HG03342 (cell line): ENCODE data around the gene TBCB.
"Not testable (repeated sequence)": the region's sequence is repeated elsewhere in the genome, so short reads cannot be mapped to it uniquely, and the experiment has no call there.

Source experiments
- ATAC-seq: cut with Tn5 transposase; IDR thresholded peaks from one replicate; pipeline ENCODE4 v1.9.1; 2021; ENCODE audit warnings: mild to moderate bottlenecking, moderate library complexity; ENCODE audit not compliant: unreplicated experiment

TBCB gene

GRCh38 chr19:36134867-36135266 lies 19.6 kb downstream of the TBCB start:
- ATAC-seq: not testable (repeated sequence)

GRCh38 chr19:36136964-36137686 lies 21.9 kb downstream of the TBCB start:
- no peak for ATAC-seq

DNA sequence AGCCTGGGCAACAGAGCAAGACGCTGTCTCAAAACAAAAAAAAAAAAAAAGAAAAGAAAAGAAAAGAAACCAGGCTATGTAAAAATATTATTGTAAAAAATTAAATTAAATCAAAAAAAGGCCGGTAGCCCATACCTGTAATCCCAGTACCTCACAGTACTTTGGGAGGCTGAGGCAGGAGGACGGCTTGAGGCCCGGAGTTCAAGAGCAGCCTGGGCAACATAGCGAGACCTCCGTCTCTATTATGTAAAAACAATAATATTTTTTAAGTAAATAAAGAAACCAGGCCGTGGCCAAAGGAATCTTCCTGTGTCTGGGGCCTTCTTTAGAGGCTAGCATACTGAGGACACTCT lies 23.8 kb downstream of the TBCB start:
- no peak for ATAC-seq

DNA sequence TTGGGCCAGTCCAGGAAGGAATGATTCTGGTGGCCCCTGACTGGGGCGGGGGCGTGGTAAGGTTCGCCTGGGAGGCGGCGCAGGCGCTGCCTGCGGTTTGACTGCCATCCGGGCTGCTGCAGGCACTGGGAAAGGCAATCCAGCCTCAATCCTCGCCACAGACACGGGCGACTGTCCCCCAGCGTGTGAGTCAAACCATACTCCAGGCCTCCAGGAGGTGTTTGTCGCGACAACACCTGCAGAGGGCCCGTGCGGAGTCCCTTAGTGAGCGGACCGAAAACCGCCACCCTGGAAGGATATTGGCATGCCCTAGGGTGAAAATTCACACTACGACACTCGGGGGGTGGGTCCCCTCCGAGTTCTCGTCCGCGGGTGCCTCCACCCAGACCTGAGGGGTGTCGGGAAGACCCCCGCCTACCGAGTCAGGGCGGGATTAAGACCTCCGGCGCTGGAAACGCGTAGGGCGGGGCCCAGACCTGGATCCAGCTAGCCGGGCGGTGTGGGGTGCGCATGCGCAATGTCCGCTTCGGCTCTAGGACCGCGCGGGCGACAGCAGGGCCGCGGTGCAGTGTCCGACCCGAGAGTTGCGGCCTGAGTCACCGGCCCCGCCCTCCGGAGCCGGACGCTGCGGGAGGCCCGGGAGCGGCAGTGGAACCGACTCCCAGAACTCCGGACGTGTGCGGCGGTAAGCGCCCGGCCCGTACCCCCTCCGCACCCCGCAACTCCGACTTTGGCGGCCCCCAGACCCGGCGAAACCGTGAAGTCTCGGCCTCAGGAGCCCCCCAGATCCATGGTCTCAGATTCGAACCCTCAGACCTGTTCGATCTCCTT lies 24.4 kb downstream of the TBCB start, which contains the start of gene CAPNS1:
CAPNS1 (plus strand) TSS at position 594 of the 831 bp plus-strand sequence. CDS start 946 bp downstream, outside the sequence.
- ATAC-seq: peak; percentile 78

DNA sequence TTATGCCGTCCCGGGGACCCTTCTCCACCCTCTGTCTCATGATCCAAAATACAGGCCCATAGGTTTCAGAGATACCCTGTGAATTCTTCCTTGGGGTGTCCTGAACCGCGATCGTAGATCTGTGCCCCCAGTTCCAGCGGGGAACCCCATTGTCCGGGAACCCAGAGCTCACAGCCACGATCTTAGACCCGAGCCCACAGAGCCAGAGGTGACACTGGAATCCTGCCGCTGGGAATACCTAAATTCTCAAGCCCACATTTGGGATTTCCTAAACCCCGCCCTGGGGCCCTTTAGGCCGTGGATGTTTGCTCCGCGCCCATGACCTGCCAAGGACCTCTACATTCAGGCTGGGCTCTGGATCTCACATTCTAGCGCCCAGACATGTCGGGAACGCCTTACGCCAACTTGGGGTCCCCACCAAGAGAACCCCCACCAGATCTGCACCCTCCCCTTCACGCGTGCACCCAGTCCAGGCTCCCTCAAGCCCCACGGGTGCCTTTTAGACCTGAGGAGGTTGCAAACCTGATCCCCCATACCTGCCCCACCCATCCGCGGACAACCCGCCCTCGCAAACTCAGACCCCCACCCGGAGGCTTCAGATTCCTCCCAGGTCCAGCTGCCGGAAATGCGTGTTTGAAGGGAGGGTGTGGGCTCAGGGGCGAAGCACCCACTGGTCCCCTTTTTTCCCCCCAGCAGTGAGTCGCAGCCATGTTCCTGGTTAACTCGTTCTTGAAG lies 25.2 kb downstream of the TBCB start:
- ATAC-seq: peak; percentile 14

GRCh38 chr19:36141039-36141927 lies 26.0 kb downstream of the TBCB start:
- ATAC-seq: no peak

GRCh38 chr19:36142046-36142445 lies 26.8 kb downstream of the TBCB start:
- ATAC-seq: no peak

DNA sequence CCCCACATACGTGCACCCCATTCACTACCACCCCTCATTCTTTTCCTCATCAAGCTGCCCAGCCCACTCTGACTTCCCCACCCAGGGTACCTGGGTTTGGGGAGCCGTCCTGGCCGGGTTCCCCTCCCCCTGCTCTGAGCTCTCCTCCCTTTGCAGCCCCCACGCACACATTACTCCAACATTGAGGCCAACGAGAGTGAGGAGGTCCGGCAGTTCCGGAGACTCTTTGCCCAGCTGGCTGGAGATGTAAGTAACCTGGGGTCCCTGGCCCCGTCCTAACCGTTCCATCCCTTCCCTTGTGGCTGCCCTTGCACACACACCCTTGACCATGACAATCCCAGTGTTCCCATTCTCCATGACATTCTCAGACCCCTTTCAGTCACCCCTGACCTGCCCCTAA lies 27.2 kb downstream of the TBCB start:
- ATAC-seq: no peak

- no peak for ATAC-seq
Observed at GRCh38 chr19:36144624-36145023, 29.4 kb downstream of the TBCB start.

- no peak for ATAC-seq
Observed at GRCh38 chr19:36149673-36150406, 34.6 kb downstream of the TBCB start.

DNA sequence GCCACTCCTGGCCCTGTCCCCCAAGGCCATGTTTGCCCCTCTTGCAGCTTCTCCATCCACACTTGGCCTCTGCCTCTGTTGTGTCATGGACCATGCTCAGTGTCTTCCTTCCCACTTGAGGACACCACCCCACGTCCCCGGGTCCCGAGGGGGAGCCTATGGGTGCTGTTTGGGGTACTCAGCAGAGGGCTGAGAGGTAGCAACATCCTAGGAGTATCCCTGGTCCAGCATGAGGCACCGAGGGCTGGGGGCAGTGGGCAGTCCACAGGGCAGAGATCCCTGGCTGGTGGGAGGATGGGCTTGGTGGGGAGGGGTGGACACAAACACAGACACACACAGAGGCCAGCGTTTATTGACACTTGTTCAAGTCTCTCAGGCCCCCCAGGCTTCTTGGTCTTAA lies 35.3 kb downstream of the TBCB start:
- ATAC-seq: no peak

- no peak for ATAC-seq
Observed at GRCh38 chr19:36151144-36152018, 36.1 kb downstream of the TBCB start.

- no peak for ATAC-seq
Observed at GRCh38 chr19:36152019-36152351, 36.7 kb downstream of the TBCB start.

DNA sequence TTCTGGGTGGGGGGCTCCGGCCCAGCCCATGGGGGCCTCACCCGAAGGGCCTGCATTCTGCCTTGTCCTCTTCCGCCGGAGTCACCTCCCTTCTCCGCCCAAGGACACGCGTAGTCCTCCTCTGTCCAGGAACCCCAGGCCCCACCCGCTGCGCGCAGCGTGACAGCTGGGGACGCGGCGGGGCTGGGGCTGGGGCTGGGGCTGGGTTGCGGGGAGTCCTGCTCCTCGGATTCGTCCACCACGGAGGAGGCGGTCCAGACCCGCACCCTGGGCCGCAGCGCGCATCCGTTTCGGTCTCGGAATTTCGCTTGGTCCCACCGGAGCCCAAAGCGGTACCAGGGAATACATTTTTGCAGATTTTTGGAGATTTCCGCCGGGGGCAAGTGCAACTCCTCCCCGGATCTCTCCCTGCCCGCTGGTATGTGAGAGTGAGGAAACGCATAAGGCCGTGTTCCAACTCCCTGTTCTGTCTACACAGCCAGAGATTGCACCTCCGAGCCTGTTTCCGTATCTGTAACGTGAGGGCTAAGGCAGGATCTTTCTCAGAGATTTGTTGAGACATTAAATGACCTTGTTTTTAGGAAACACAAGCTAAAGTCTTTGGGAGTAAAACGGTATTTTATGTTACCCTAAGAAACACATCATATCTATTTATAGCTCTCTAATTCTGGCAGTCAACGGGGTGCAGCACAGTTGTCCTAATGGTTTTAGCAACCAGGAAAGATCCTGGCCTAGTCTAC lies 37.3 kb downstream of the TBCB start, which contains the start of gene COX7A1:
COX7A1 (minus strand) TSS at position 96 of the 740 bp plus-strand sequence; CDS start at position 56, 40 bp downstream.
- no peak for ATAC-seq

- no peak for ATAC-seq
Observed at GRCh38 chr19:36153126-36153525, 37.9 kb downstream of the TBCB start.

- ATAC-seq: no peak
Observed at GRCh38 chr19:36160821-36161596, 45.7 kb downstream of the TBCB start.

GRCh38 chr19:36163813-36164212 lies 48.5 kb downstream of the TBCB start:
- ATAC-seq: no peak
